Keratinocyte (primary cell): ENCODE measurements around the gene TRAF3IP3. TPM values are rescaled to one million over a fixed set of nuclear protein-coding genes. Genes with fewer than 3 reads are reported as not detected.

Experiments
- DNase-seq: peaks from one replicate; pipeline ENCODE4 v3.0.0-alpha.2; 2011; ENCODE audit warnings: low read depth, missing footprints, low spot score
- FAIRE-seq: peaks from 2 replicates; lab custom pipeline; 2011; peaks lifted over from hg19 to GRCh38; lab: Jason Lieb, UNC
- H2AFZ ChIP-seq: 2 replicates; pipeline ENCODE4 v1.6.0; 2012; ENCODE audit warnings: low read length, control low read depth, inconsistent platforms; ENCODE audit not compliant: control insufficient read depth
- H3K27ac ChIP-seq: 2 replicates; pipeline ENCODE4 v1.5.1; 2011; ENCODE audit warnings: low read length; ENCODE audit not compliant: control insufficient read depth, insufficient read depth
- H3K27me3 ChIP-seq: 3 replicates; pipeline ENCODE4 v1.6.0; 2011; ENCODE audit warnings: low read length; ENCODE audit not compliant: control insufficient read depth, insufficient read depth; ENCODE audit errors: extremely low read depth
- H3K36me3 ChIP-seq, 2 experiments: 2 replicates in 1 of 2; 3 replicates in 1 of 2; pipeline ENCODE4 v1.5.1; 2011; ENCODE audit warnings: low read length in 2 of 2, mild to moderate bottlenecking in 1 of 2; ENCODE audit not compliant: control insufficient read depth in 2 of 2, insufficient read depth in 2 of 2; ENCODE audit errors: extremely low read depth in 1 of 2
- H3K4me1 ChIP-seq: 3 replicates; pipeline ENCODE4 v1.5.1; 2011; ENCODE audit warnings: low read length; ENCODE audit not compliant: control insufficient read depth, insufficient read depth; ENCODE audit errors: extremely low read depth
- H3K4me2 ChIP-seq: 3 replicates; pipeline ENCODE4 v1.6.0; 2011; ENCODE audit warnings: low read depth, low read length; ENCODE audit not compliant: control insufficient read depth, insufficient read depth; ENCODE audit errors: extremely low read depth
- H3K4me3 ChIP-seq, 3 experiments: fragments of 200-600 bp in 1 of 3; sonication (generic) in 1 of 3; 2 replicates in 2 of 3; 3 replicates in 1 of 3; pipeline ENCODE4 v1.5.1; 2011 to 2016; ENCODE audit warnings: low read length in 3 of 3, mild to moderate bottlenecking in 3 of 3, control low read depth in 2 of 3, inconsistent platforms in 1 of 3, low read depth in 1 of 3, mixed read lengths in 1 of 3, mixed run types in 1 of 3, moderate library complexity in 1 of 3; ENCODE audit not compliant: control insufficient read depth in 2 of 3, insufficient read depth in 2 of 3; ENCODE audit errors: extremely low read depth in 1 of 3
- H3K79me2 ChIP-seq: 2 replicates; pipeline ENCODE4 v1.6.0; 2012; ENCODE audit warnings: low read length; ENCODE audit not compliant: control insufficient read depth, insufficient read depth
- H3K9ac ChIP-seq: 3 replicates; pipeline ENCODE4 v1.6.0; 2011; ENCODE audit warnings: low read length; ENCODE audit not compliant: control insufficient read depth, insufficient read depth; ENCODE audit errors: extremely low read depth
- H3K9me1 ChIP-seq: 3 replicates; pipeline ENCODE4 v1.6.0; 2011; ENCODE audit warnings: low read length; ENCODE audit not compliant: control insufficient read depth, insufficient read depth; ENCODE audit errors: extremely low read depth
- H3K9me3 ChIP-seq: 2 replicates; pipeline ENCODE4 v1.5.1; 2012; ENCODE audit warnings: low read depth, low read length; ENCODE audit not compliant: control insufficient read depth
- H4K20me1 ChIP-seq: 3 replicates; pipeline ENCODE4 v1.6.0; 2011; ENCODE audit warnings: low read length; ENCODE audit not compliant: control insufficient read depth, insufficient read depth; ENCODE audit errors: extremely low read depth
- CTCF ChIP-seq, 3 experiments: IDR thresholded peaks in 1 of 3; conservative IDR thresholded peaks in 1 of 3; optimal IDR thresholded peaks in 1 of 3; 2 replicates in 2 of 3; 3 replicates in 1 of 3; pipeline versions ENCODE3 to v1.5.1; 2011; ENCODE audit warnings: low read length in 3 of 3, mild to moderate bottlenecking in 3 of 3, moderate library complexity in 2 of 3, control low read depth in 1 of 3, inconsistent platforms in 1 of 3; ENCODE audit not compliant: insufficient read depth in 2 of 3; ENCODE audit errors: extremely low read depth in 1 of 3
- EZH2 ChIP-seq: IDR thresholded peaks from one replicate; pipeline ENCODE4 v1.6.1; 2012; ENCODE audit warnings: inconsistent platforms, mild to moderate bottlenecking, low read length, moderate library complexity
- dilution Hi-C: fragments of 300-500 bp; cut with MboI; formaldehyde crosslinking; loops from one replicate; pipeline ENCODE4 v1.7.0; 2020; ENCODE audit warnings: low sequenced_read_pairs; ENCODE audit not compliant: extremely low pct_ligation_motif_present
- polyA plus RNA-seq, 5 experiments: library from polyadenylated mRNA; depleted of rRNA in 3 of 5; stranded (reverse) in 3 of 5; stranded (forward) in 1 of 5; unstranded in 1 of 5; fragments of >200 nt; gene quantifications; 1 replicate in 1 of 5; 2 replicates in 3 of 5; 3 replicates in 1 of 5; pipeline versions ENCODE4 v1.2.1 to v1.2.3, GENCODE V29; 2011 to 2012; ENCODE audit warnings: missing spikeins in 2 of 5, low read depth in 1 of 5, low replicate concordance in 1 of 5

Gene TRAF3IP3
- polyA plus RNA-seq, 1 donor (not counting 4 experiments of a cell fraction or from before 2014, with no cell fraction given) = 0.16 TPM

GRCh38 chr1:209732725-209733124 lies 23.1 kb upstream of the TRAF3IP3 start:
- Histone ChIP-seq H3K27ac (no peak overlapping the region), H3K4me1 (peaks cover 3% of the 10 kb centered on the region), H3K79me2 (no peaks in the 10 kb centered on the region), H3K9me1 (no peaks in the 10 kb centered on the region), H3K9ac (no peak overlapping the region), H3K4me3 (no peak overlapping the region), H4K20me1 (no peaks in the 10 kb centered on the region), H3K36me3 (no peaks in the 10 kb centered on the region), H2AFZ (no peak overlapping the region), H3K9me3 (no peaks in the 10 kb centered on the region), H3K4me2 (no peak overlapping the region), H3K27me3 (no peaks in the 10 kb centered on the region)
- dilution Hi-C loops = no loop called here
- no peak for FAIRE-seq
- TF ChIP-seq CTCF (optimal IDR thresholded peaks at IDR 0.05 in 1 of 3, IDR thresholded peaks at IDR 0.05 in 1 of 3, conservative IDR thresholded peaks at IDR 0.05 in 1 of 3; ENCODE audit: extremely low read depth in 1 of 3, insufficient read depth in 2 of 3, low read length in 3 of 3) (no peak), EZH2 (no peak)
- no peak for DNase-seq

GRCh38 chr1:209733409-209734192 lies 22.3 kb upstream of the TRAF3IP3 start:
- Histone ChIP-seq H3K9me3 (no peaks in the 10 kb centered on the region), H3K27me3 (no peaks in the 10 kb centered on the region), H2AFZ (no peak overlapping the region), H3K9me1 (no peaks in the 10 kb centered on the region), H3K4me1 (peaks cover 3% of the 10 kb centered on the region), H3K4me2 (peak overlapping the region; percentile 17), H3K79me2 (no peaks in the 10 kb centered on the region), H3K36me3 (no peaks in the 10 kb centered on the region), H3K27ac (no peak overlapping the region), H3K9ac (no peak overlapping the region), H3K4me3 (no peak overlapping the region), H4K20me1 (no peaks in the 10 kb centered on the region)
- FAIRE-seq (peak; percentile 41), DNase-seq (no peak)
- dilution Hi-C loops = no loop called here
- TF ChIP-seq CTCF (optimal IDR thresholded peaks at IDR 0.05 in 1 of 3, IDR thresholded peaks at IDR 0.05 in 1 of 3, conservative IDR thresholded peaks at IDR 0.05 in 1 of 3; ENCODE audit: extremely low read depth in 1 of 3, insufficient read depth in 2 of 3, low read length in 3 of 3) (no peak), EZH2 (no peak)
